HFF-Myc (cell line): Measurements from ENCODE around the gene EIF2AK3.

Source experiments
- DNase-seq: peaks from one replicate; pipeline ENCODE4 v3.0.0-alpha.2; 2011; ENCODE audit warnings: low read depth; ENCODE audit errors: extremely low read depth
- H3K4me3 ChIP-seq: replicated peaks from 2 replicates; pipeline ENCODE4 v1.5.1; 2011; ENCODE audit warnings: low read depth, mild to moderate bottlenecking, control low read depth, low read length
- CTCF ChIP-seq: IDR thresholded peaks from 2 replicates; pipeline ENCODE4 v1.5.1; 2012; ENCODE audit warnings: mild to moderate bottlenecking, low read depth, low read length, control low read depth; ENCODE audit errors: missing control alignments

The EIF2AK3 gene

GRCh38 chr2:88568179-88568578, 59.1 kb downstream of the EIF2AK3 start:
- no peak for TF ChIP-seq CTCF
- H3K4me3 ChIP-seq, result no peak overlapping the region

DNA sequence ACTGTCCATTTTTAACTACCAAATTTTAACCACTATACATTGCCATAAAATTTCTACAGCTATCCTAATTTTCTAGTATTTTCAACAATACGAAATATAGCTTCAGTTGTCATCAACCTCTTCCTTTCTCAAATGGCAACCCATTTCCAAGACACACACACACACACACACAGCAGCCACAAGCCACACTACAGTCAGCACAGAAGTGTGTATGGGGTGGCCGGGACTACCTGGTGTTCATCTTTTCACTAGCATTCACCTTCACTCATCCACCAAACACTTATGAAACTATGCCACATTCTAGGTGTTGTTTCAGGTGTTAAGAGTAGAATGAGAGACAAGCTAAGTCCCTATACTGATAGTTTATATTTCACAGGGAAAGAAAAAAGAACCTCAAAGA, 62.9 kb downstream of the EIF2AK3 start:
- no peak overlapping the region for H3K4me3 ChIP-seq
- no peak for TF ChIP-seq CTCF
- DNase-seq, result no peak

More at GRCh38 chr2:88568179-88568578, 59.1 kb downstream of the EIF2AK3 start:
- no peak for DNase-seq

- no peak for TF ChIP-seq CTCF
- no peak for DNase-seq
Observed at GRCh38 chr2:88563129-88563528, 64.1 kb downstream of the EIF2AK3 start.

DNA sequence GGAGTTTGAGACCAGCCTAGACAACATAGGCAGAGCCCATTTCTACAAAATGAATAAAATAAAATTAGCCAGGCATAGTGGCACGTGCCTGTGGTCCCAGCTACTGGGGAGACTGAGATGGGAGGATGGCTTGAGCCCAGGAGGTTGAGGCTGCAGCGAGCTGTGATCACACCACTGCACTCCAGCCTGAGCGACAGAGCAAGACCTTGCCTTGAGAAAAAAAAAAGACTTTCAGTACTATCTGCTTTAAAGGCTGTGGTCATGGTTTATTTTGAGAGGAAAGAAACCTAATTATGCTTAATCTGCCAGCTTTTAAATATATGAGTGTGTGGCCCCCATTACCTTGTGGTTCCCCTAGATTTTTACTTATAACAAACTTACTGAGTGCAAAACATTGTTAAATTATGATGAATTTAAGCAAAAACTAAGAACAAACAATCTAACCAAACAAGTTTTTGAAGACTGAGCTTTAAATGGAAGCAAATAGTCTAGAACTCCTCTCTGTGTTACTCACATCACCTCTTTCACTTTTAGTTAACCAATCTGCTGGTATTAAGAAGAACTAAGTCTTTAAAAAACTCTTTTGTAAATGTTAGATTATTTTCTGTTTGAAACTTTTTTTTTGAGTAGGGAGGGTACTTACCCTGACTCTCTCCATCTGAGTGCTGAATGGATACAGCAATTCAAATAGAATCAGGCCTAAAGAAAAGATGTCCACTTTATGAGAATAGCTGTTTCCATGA, 65.4 kb downstream of the EIF2AK3 start:
- TF ChIP-seq CTCF, result no peak
- H3K4me3 ChIP-seq, result no peak overlapping the region
- no peak for DNase-seq

More at GRCh38 chr2:88563129-88563528, 64.1 kb downstream of the EIF2AK3 start:
- H3K4me3 ChIP-seq, result no peak overlapping the region

- no peak for TF ChIP-seq CTCF
- DNase-seq, result no peak
- H3K4me3 ChIP-seq, result no peak overlapping the region
Observed at GRCh38 chr2:88560619-88561307, 66.5 kb downstream of the EIF2AK3 start.

DNA sequence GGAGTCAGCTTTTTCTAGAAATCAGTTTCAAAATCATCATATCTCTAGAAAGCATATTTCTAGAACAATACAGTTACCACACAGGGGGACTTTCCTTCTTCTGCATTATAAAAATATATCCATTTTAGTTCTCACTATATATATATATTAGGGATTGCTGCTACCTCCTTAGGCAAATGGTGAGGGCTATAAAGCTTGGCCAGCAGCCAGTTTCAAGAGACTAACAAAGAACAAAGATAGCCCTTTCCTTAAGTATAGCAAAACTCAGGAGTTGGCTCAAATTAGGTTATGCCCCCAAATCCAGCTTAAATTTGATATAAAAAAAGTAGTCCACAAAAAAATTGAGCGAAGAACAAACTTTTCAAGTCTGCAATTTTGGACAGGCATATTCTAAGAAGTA, 70.0 kb downstream of the EIF2AK3 start:
- no peak overlapping the region for H3K4me3 ChIP-seq
- no peak for TF ChIP-seq CTCF
- DNase-seq, result no peak
